Spleen (tissue), 11 donors: Measurements from ENCODE around the gene ZNF335. TPM values are rescaled to one million over a fixed set of nuclear protein-coding genes. Genes with fewer than 3 reads are reported as not detected.

ENCODE experiments used
- DNase-seq: peaks from one replicate; pipeline ENCODE4 v3.0.0-alpha.2; 2020
- H3K27ac ChIP-seq, 8 donors: fragments of 200-600 bp; sonication (generic) in 7 of 8; 1 replicate in 4 of 8; 2 replicates in 4 of 8; pipeline versions ENCODE4 v1.5.0 to v1.8.0; 2016 to 2021; ENCODE audit warnings: inconsistent platforms in 4 of 8, mild to moderate bottlenecking in 4 of 8, moderate library complexity in 1 of 8
- H3K27me3 ChIP-seq, 7 donors: fragments of 200-600 bp; sonication (generic) in 6 of 7; replicated peaks in 1 of 7; 1 replicate in 4 of 7; 2 replicates in 3 of 7; pipeline versions ENCODE4 v1.5.0 to v1.8.0; 2016 to 2021; ENCODE audit warnings: inconsistent platforms in 3 of 7, mild to moderate bottlenecking in 1 of 7
- H3K36me3 ChIP-seq, 6 donors: fragments of 200-600 bp; sonication (generic) in 5 of 6; 1 replicate in 4 of 6; 2 replicates in 2 of 6; pipeline versions ENCODE4 v1.5.0 to v1.8.0; 2016 to 2021; ENCODE audit warnings: inconsistent platforms in 2 of 6
- H3K4me1 ChIP-seq, 6 donors: fragments of 200-600 bp; sonication (generic) in 5 of 6; 1 replicate in 3 of 6; 2 replicates in 3 of 6; pipeline versions ENCODE4 v1.5.0 to v1.8.0; 2016 to 2021; ENCODE audit warnings: inconsistent platforms in 3 of 6
- H3K4me3 ChIP-seq, 8 donors: fragments of 200-600 bp; sonication (generic) in 7 of 8; 1 replicate in 4 of 8; 2 replicates in 4 of 8; pipeline versions ENCODE4 v1.5.0 to v1.8.0; 2016 to 2021; ENCODE audit warnings: inconsistent platforms in 4 of 8, mild to moderate bottlenecking in 4 of 8, moderate library complexity in 2 of 8
- H3K9me3 ChIP-seq, 8 donors: fragments of 200-600 bp; sonication (generic) in 7 of 8; 1 replicate in 4 of 8; 2 replicates in 4 of 8; pipeline versions ENCODE4 v1.5.0 to v1.8.0; 2016 to 2021; ENCODE audit warnings: inconsistent platforms in 4 of 8
- POLR2A ChIP-seq, 3 donors: fragments of 450-650 bp; IDR thresholded peaks; one replicate each; pipeline ENCODE4 v1.5.1; 2017; ENCODE audit warnings: antibody characterized with exemption in 3 of 3, mild to moderate bottlenecking in 1 of 3
- POLR2AphosphoS5 ChIP-seq, 3 donors: sonication (generic); formaldehyde crosslinking; IDR thresholded peaks; one replicate each; pipeline ENCODE4 v1.5.1; 2017; ENCODE audit warnings: antibody characterized with exemption in 3 of 3
- WGBS, 5 donors: extraction: QIAGEN DNeasy Blood & Tissue Kit in 3 of 5; methylation state at CpG; one replicate each; pipeline versions ENCODE4 v1.1.5 to v1.1.7; 2013 to 2018; 5-methylcytosine and 5-hydroxymethylcytosine counted together
- intact Hi-C: fragments of 100-400 bp; cut with DNase I; formaldehyde crosslinking; loops from one replicate; pipeline ENCODE4 v1.15.0; 2023; ENCODE audit warnings: low total_unique reads
- polyA plus RNA-seq, 3 donors: library from polyadenylated mRNA; stranded (reverse); fragments of 200-250 nt; gene quantifications; one replicate each; pipeline ENCODE4 v1.2.1, GENCODE V29; 2013
- total RNA-seq, 7 donors: library from RNA; depleted of rRNA in 3 of 7; stranded (reverse); fragments of >200 nt in 3 of 7; fragmentation: NEBNext Ultra II Directional in 4 of 7; extraction: Animal tissue kit (Norgen Biotek cat#: 25700) in 4 of 7; gene quantifications; one replicate each; pipeline versions ENCODE4 v1.1.0 to v1.2.1, GENCODE V29; 2016 to 2021
- TF ChIP-seq, protein P1 (sequence below), 11 experiments: fragments of 200-600 bp in 7 of 11; fragments of 450-650 bp in 4 of 11; sonication (generic) in 4 of 11; IDR thresholded peaks in 8 of 11; conservative IDR thresholded peaks in 3 of 11; 1 replicate in 7 of 11; 2 replicates in 4 of 11; pipeline versions ENCODE4 v1.4.0 to v1.8.0; 2016 to 2021; ENCODE audit warnings: antibody characterized with exemption in 11 of 11, inconsistent platforms in 4 of 11, mild to moderate bottlenecking in 1 of 11
- donor health status: healthy with polysubstance abuse.
- donor health status: DM: no; HTN: no; CAD: no; lungs with moderate emphysema.
- donor health status: DM: no; HTN: no; CAD: no.
- donor health status: Bipolar disorder and iron deficiency.
- donor health status: healthy.
- donor health status: DM: no; HTN: no; CAD: no.
- donor health status: DM: yes; HTN: yes; CAD: no.

Gene ZNF335
- total and polyA plus RNA-seq, 10 donors = 8.2 to 46.3 (median 32.5) TPM

- peak overlapping the region in 6 of 8 donors; percentile 11 to 67 (median 31) for H3K4me3 ChIP-seq
- H3K27me3 ChIP-seq = peaks cover 14 to 79% (median 54%) of the 10 kb centered on the region in 7 donors
- no peaks in the 10 kb centered on the region for H3K9me3 ChIP-seq
- intact Hi-C loops = no loop called here
- 20 to 23% (median 21%) methylated on average over 31 to 57 of the region's 57 CpGs for WGBS, 5 donors
- H3K36me3 ChIP-seq = peaks cover 0 to 27% (median 0%) of the 10 kb centered on the region in 6 donors
- TF ChIP-seq, protein P1, sequence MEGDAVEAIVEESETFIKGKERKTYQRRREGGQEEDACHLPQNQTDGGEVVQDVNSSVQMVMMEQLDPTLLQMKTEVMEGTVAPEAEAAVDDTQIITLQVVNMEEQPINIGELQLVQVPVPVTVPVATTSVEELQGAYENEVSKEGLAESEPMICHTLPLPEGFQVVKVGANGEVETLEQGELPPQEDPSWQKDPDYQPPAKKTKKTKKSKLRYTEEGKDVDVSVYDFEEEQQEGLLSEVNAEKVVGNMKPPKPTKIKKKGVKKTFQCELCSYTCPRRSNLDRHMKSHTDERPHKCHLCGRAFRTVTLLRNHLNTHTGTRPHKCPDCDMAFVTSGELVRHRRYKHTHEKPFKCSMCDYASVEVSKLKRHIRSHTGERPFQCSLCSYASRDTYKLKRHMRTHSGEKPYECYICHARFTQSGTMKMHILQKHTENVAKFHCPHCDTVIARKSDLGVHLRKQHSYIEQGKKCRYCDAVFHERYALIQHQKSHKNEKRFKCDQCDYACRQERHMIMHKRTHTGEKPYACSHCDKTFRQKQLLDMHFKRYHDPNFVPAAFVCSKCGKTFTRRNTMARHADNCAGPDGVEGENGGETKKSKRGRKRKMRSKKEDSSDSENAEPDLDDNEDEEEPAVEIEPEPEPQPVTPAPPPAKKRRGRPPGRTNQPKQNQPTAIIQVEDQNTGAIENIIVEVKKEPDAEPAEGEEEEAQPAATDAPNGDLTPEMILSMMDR (IDR thresholded peaks at IDR 0.05 in 8 of 11, conservative IDR thresholded peaks at IDR 0.05 in 3 of 11) = peak in 6 of 11 experiments; percentile 9 to 67 (median 58)
- TF ChIP-seq POLR2A (IDR thresholded peaks at IDR 0.05) (no peak), POLR2AphosphoS5 (IDR thresholded peaks at IDR 0.05) (peak in 2 of 3 donors; percentile 65 to 66)
- peak overlapping the region in 6 of 8 donors; percentile 58 to 87 (median 75) for H3K27ac ChIP-seq
- H3K4me1 ChIP-seq = peaks cover 32 to 83% (median 61%) of the 10 kb centered on the region in 6 donors
- DNase-seq = peak; percentile 94
These were observed 39.9 kb upstream of the ZNF335 start for GRCh38 chr20:46011631-46012482.

DNA sequence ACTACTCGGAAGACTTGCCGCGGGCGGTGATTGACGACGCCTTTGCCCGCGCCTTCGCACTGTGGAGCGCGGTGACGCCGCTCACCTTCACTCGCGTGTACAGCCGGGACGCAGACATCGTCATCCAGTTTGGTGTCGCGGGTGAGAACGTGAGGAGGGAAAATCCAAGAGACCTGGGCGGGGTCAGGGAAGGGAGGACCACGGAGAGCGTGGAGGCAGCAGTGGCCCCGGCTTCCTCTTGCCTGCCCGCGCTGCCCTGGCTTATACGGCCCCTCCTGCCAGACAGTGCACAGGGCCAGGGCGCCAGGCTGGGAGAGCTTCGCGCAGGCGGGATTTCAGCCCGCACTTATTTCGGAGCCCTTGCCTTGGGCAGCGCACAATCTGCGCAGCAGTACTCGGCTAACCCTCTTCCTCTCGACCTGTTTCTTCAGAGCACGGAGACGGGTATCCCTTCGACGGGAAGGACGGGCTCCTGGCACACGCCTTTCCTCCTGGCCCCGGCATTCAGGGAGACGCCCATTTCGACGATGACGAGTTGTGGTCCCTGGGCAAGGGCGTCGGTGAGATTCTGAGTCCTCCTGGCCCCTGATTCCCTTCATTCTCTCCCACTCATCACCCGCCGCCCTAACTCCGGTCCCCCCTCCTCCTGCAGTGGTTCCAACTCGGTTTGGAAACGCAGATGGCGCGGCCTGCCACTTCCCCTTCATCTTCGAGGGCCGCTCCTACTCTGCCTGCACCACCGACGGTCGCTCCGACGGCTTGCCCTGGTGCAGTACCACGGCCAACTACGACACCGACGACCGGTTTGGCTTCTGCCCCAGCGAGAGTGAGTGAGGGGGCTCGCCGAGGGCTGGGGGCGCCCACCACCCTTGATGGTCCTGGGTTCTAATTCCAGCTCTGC lies 38.7 kb upstream of the ZNF335 start:
- no peaks in the 10 kb centered on the region for H3K9me3 ChIP-seq
- intact Hi-C loops = no loop called here
- peaks cover 0 to 16% (median 0%) of the 10 kb centered on the region in 6 donors for H3K36me3 ChIP-seq
- DNase-seq = peak; percentile 90
- peaks cover 38 to 95% (median 71%) of the 10 kb centered on the region in 6 donors for H3K4me1 ChIP-seq
- peaks cover 14 to 86% (median 54%) of the 10 kb centered on the region in 7 donors for H3K27me3 ChIP-seq
- TF ChIP-seq POLR2A (IDR thresholded peaks at IDR 0.05) (no peak), POLR2AphosphoS5 (IDR thresholded peaks at IDR 0.05) (peak in 1 of 3 donors; percentile 53)
- peak overlapping the region in 7 of 8 donors; percentile 41 to 87 (median 69) for H3K27ac ChIP-seq
- WGBS, 5 donors = 6 to 9% (median 9%) methylated on average over 59 to 74 of the region's 74 CpGs
- peak overlapping the region in 6 of 8 donors; percentile 11 to 67 (median 31) for H3K4me3 ChIP-seq

DNA sequence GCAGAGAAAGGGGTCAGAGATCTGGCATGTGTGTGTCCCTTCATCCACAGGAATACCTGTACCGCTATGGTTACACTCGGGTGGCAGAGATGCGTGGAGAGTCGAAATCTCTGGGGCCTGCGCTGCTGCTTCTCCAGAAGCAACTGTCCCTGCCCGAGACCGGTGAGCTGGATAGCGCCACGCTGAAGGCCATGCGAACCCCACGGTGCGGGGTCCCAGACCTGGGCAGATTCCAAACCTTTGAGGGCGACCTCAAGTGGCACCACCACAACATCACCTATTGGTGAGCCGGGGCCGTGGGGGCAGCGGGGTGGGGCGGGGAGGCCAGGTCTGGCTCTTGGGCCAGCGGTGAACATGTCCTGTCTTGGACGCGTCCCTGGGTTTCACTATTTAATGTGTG lies 37.8 kb upstream of the ZNF335 start:
- H3K9me3 ChIP-seq = no peaks in the 10 kb centered on the region
- peaks cover 46 to 100% (median 78%) of the 10 kb centered on the region in 6 donors for H3K4me1 ChIP-seq
- H3K27me3 ChIP-seq = peaks cover 14 to 86% (median 54%) of the 10 kb centered on the region in 7 donors
- 43 to 64% (median 56%) methylated on average over 14 to 20 of the region's 20 CpGs for WGBS, 5 donors
- peaks cover 0 to 6% (median 0%) of the 10 kb centered on the region in 6 donors for H3K36me3 ChIP-seq
- H3K4me3 ChIP-seq = peak overlapping the region in 6 of 8 donors; percentile 11 to 67 (median 31)
- peak overlapping the region in 7 of 8 donors; percentile 41 to 87 (median 69) for H3K27ac ChIP-seq
- TF ChIP-seq POLR2A (IDR thresholded peaks at IDR 0.05) (no peak), POLR2AphosphoS5 (IDR thresholded peaks at IDR 0.05) (no peak)
- TF ChIP-seq, protein P1 (IDR thresholded peaks at IDR 0.05 in 8 of 11, conservative IDR thresholded peaks at IDR 0.05 in 3 of 11) = no peak
- DNase-seq = peak; percentile 82
- intact Hi-C loops = no loop called here

DNA sequence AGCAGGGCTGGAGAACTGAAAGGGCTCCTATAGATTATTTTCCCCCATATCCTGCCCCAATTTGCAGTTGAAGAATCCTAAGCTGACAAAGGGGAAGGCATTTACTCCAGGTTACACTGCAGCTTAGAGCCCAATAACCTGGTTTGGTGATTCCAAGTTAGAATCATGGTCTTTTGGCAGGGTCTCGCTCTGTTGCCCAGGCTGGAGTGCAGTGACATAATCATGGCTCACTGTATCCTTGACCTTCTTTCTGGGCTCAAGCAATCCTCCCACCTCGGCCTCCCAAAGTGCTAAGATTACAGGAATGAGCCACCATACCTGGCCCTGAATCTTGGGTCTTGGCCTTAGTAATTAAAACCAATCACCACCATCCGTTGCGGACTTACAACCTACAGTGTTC lies 35.7 kb upstream of the ZNF335 start:
- intact Hi-C loops = no loop called here
- no peak for DNase-seq
- peaks cover 9 to 66% (median 39%) of the 10 kb centered on the region in 7 donors for H3K27me3 ChIP-seq
- H3K36me3 ChIP-seq = no peaks in the 10 kb centered on the region
- TF ChIP-seq POLR2A (IDR thresholded peaks at IDR 0.05) (no peak), POLR2AphosphoS5 (IDR thresholded peaks at IDR 0.05) (no peak)
- TF ChIP-seq, protein P1 (IDR thresholded peaks at IDR 0.05 in 8 of 11, conservative IDR thresholded peaks at IDR 0.05 in 3 of 11) = no peak
- H3K4me1 ChIP-seq = peaks cover 47 to 100% (median 73%) of the 10 kb centered on the region in 6 donors
- WGBS, 5 donors = 75 to 82% (median 77%) methylated on average over 4 of the region's 4 CpGs
- H3K9me3 ChIP-seq = no peaks in the 10 kb centered on the region
- peak overlapping the region in 4 of 8 donors; percentile 72 to 87 (median 81) for H3K27ac ChIP-seq
- H3K4me3 ChIP-seq = no peak overlapping the region
